GM12878 (cell line): ENCODE data around the gene VGLL4. TPM values are rescaled to one million over a fixed set of nuclear protein-coding genes. Genes with fewer than 3 reads are reported as not detected.

Experiments
- ATAC-seq: fragments of 200-7000 bp; cut with Tn5 transposase; 3 replicates; pipeline ENCODE4 v1.9.1; 2020; ENCODE audit warnings: mild to moderate bottlenecking, moderate library complexity
- BruUV-seq: library from RNA; stranded (reverse); fragments of 400-500 nt; replicated peaks from 2 replicates; lab custom pipeline; 2021; lab: Mats Ljungman, UMichigan
- CTCF ChIA-PET: fragments of 300-600 bp; sonication (Branson Sonifier 250); formaldehyde crosslinking; extraction: SDS; loops from one replicate; lab custom pipeline; 2021; ENCODE audit warnings: inconsistent platforms; lab: Yijun Ruan, JAX
- POLR2A ChIA-PET: fragments of 350-600 bp; formaldehyde crosslinking; extraction: SDS; loops from one replicate; lab custom pipeline; 2021; ENCODE audit warnings: inconsistent platforms; lab: Charles Lee
- RAD21 ChIA-PET: fragments of 300-600 bp; sonication (Branson Sonifier 250); formaldehyde crosslinking; loops from one replicate; lab custom pipeline; 2023; ENCODE audit warnings: antibody characterized with exemption; ENCODE audit not compliant: unreplicated experiment; lab: Charles Lee
- SMC1A ChIA-PET: fragments of 300-600 bp; sonication (Branson Sonifier 250); formaldehyde crosslinking; loops from one replicate; lab custom pipeline; 2023; ENCODE audit not compliant: unreplicated experiment, uncharacterized antibody; lab: Charles Lee
- DNase-seq: peaks from one replicate; pipeline ENCODE4 v3.0.0-alpha.2; 2011; ENCODE audit warnings: low read depth, low spot score
- FAIRE-seq: peaks from 3 replicates; lab custom pipeline; 2011; peaks lifted over from hg19 to GRCh38; lab: Jason Lieb, UNC
- H2AFZ ChIP-seq: 2 replicates; pipeline ENCODE4 v1.6.0; 2011; ENCODE audit warnings: low read depth, low read length, control low read depth; ENCODE audit not compliant: control insufficient read depth
- H3K27ac ChIP-seq: 2 replicates; pipeline ENCODE4 v1.5.1; 2011; ENCODE audit warnings: control low read depth; ENCODE audit not compliant: control insufficient read depth, insufficient read depth
- H3K27me3 ChIP-seq, 2 experiments: replicated peaks in 1 of 2; 2 replicates each; pipeline versions ENCODE4 v1.6.0 to v1.6.1; 2011; ENCODE audit warnings: low read length in 1 of 2; ENCODE audit not compliant: control insufficient read depth in 2 of 2, insufficient read depth in 2 of 2
- H3K36me3 ChIP-seq, 2 experiments: 2 replicates each; pipeline ENCODE4 v1.5.1; 2011; ENCODE audit warnings: low read length in 1 of 2; ENCODE audit not compliant: control insufficient read depth in 2 of 2, insufficient read depth in 2 of 2
- H3K4me1 ChIP-seq: 2 replicates; pipeline ENCODE4 v1.6.1; 2011; ENCODE audit warnings: mild to moderate bottlenecking, low read length, moderate library complexity, mixed read lengths; ENCODE audit not compliant: control insufficient read depth, insufficient read depth
- H3K4me2 ChIP-seq: 2 replicates; pipeline ENCODE4 v1.6.0; 2011; ENCODE audit warnings: control low read depth; ENCODE audit not compliant: control insufficient read depth, insufficient read depth
- H3K4me3 ChIP-seq: fragments of 200-600 bp; sonication (generic); 2 replicates; pipeline ENCODE4 v1.5.1; 2016
- H3K79me2 ChIP-seq: 2 replicates; pipeline ENCODE4 v1.6.0; 2011; ENCODE audit warnings: low read length; ENCODE audit not compliant: control insufficient read depth, insufficient read depth
- H3K9ac ChIP-seq: 2 replicates; pipeline ENCODE4 v1.8.0; 2011; ENCODE audit warnings: low read length, control low read depth, mixed read lengths; ENCODE audit not compliant: control insufficient read depth, insufficient read depth
- H3K9me3 ChIP-seq: replicated peaks from 3 replicates; pipeline ENCODE4 v1.5.1; 2011; ENCODE audit warnings: mild to moderate bottlenecking, low read length; ENCODE audit not compliant: control insufficient read depth, insufficient read depth
- H4K20me1 ChIP-seq: 2 replicates; pipeline ENCODE4 v1.6.0; 2011; ENCODE audit not compliant: control insufficient read depth, insufficient read depth
- BMI1 ChIP-seq: fragments of 450-650 bp; IDR thresholded peaks from 2 replicates; pipeline ENCODE4 v1.6.1; 2016; ENCODE audit warnings: mild to moderate bottlenecking, moderate library complexity, borderline replicate concordance
- CBX3 ChIP-seq: fragments of 200-600 bp; sonication (generic); IDR thresholded peaks from 2 replicates; pipeline ENCODE4 v1.6.1; 2016; ENCODE audit warnings: low read depth, borderline replicate concordance
- FOS ChIP-seq: IDR thresholded peaks from 3 replicates; pipeline ENCODE4 v1.6.1; 2011; ENCODE audit warnings: borderline replicate concordance; ENCODE audit not compliant: insufficient read length; ENCODE audit errors: extremely low read depth
- IRF4 ChIP-seq: IDR thresholded peaks from 2 replicates; pipeline ENCODE4 v1.6.1; 2011; ENCODE audit warnings: low read depth, low read length
- MEF2B ChIP-seq: fragments of 450-650 bp; IDR thresholded peaks from 2 replicates; pipeline ENCODE4 v1.6.1; 2018; ENCODE audit warnings: mild to moderate bottlenecking, moderate library complexity; ENCODE audit not compliant: partially characterized antibody, poor library complexity, severe bottlenecking
- MLLT1 ChIP-seq: fragments of 450-650 bp; IDR thresholded peaks from 2 replicates; pipeline ENCODE4 v1.6.1; 2016; ENCODE audit warnings: mild to moderate bottlenecking
- MXI1 ChIP-seq: fragments of 150-350 bp; IDR thresholded peaks from 2 replicates; pipeline ENCODE4 v1.6.1; 2011; ENCODE audit warnings: low read depth, mild to moderate bottlenecking, inconsistent platforms, low read length, improper control_type of control experiment
- MYB ChIP-seq: fragments of 150-350 bp; IDR thresholded peaks from 2 replicates; pipeline ENCODE4 v1.6.1; 2014; ENCODE audit warnings: mild to moderate bottlenecking, low read depth, low read length, borderline replicate concordance
- NFXL1 ChIP-seq: fragments of 450-650 bp; IDR thresholded peaks from 2 replicates; pipeline ENCODE4 v1.6.1; 2017; ENCODE audit warnings: antibody characterized with exemption, mild to moderate bottlenecking, borderline replicate concordance
- PAX5 ChIP-seq: IDR thresholded peaks from 2 replicates; pipeline ENCODE4 v1.6.1; 2011; ENCODE audit warnings: low read depth, low read length, borderline replicate concordance
- PKNOX1 ChIP-seq: fragments of 450-650 bp; IDR thresholded peaks from 2 replicates; pipeline ENCODE4 v1.6.1; 2016; ENCODE audit warnings: mild to moderate bottlenecking
- RAD21 ChIP-seq: IDR thresholded peaks from 2 replicates; pipeline ENCODE4 v1.6.1; 2011; ENCODE audit warnings: mild to moderate bottlenecking, low read depth, low read length, moderate library complexity; ENCODE audit not compliant: insufficient read depth
- SUZ12 ChIP-seq: fragments of 200-600 bp; sonication (generic); IDR thresholded peaks from one replicate; pipeline ENCODE4 v1.6.1; 2018; ENCODE audit warnings: antibody characterized with exemption, mild to moderate bottlenecking; ENCODE audit not compliant: unreplicated experiment
- TCF7 ChIP-seq: IDR thresholded peaks from 2 replicates; pipeline ENCODE4 v1.6.1; 2014; ENCODE audit warnings: antibody characterized with exemption, borderline replicate concordance
- YBX1 ChIP-seq: fragments of 450-650 bp; IDR thresholded peaks from 2 replicates; pipeline ENCODE4 v1.6.1; 2016; ENCODE audit warnings: antibody characterized with exemption
- ZBTB40 ChIP-seq: fragments of 450-650 bp; IDR thresholded peaks from 2 replicates; pipeline ENCODE4 v1.6.1; 2016; ENCODE audit warnings: mild to moderate bottlenecking, moderate library complexity, borderline replicate concordance
- ZZZ3 ChIP-seq: IDR thresholded peaks from 2 replicates; pipeline ENCODE4 v1.6.1; 2011; ENCODE audit warnings: low read depth; ENCODE audit not compliant: control insufficient read depth, insufficient read length
- WGBS: methylation state at CpG from one replicate; pipeline ENCODE4 v1.1.6; 2016; ENCODE audit warnings: low lambda C conversion rate; ENCODE audit not compliant: insufficient replicate concordance, insufficient coverage; ENCODE audit errors: missing lambda C conversion rate; 5-methylcytosine and 5-hydroxymethylcytosine counted together
- in situ Hi-C: fragments of 300-500 bp; cut with MboI; formaldehyde crosslinking; loops from 9 replicates; pipeline ENCODE4 v1.14.3; 2018; ENCODE audit warnings: mixed read lengths
- intact Hi-C: fragments of 100-400 bp; cut with micrococcal nuclease; formaldehyde crosslinking; loops from one replicate; pipeline ENCODE4 v1.14.2; 2022; ENCODE audit not compliant: unreplicated experiment
- polyA plus RNA-seq, 11 experiments: library from polyadenylated mRNA; depleted of rRNA in 4 of 11; unstranded in 6 of 11; stranded (reverse) in 5 of 11; fragments of >200 nt; fragmentation: Nextera tagmentation in 4 of 11; fragmentation: Illumina TruSeq in 1 of 11; extraction: Ambion mirVana in 4 of 11; extraction: Trizol in 1 of 11; gene quantifications; 1 replicate in 1 of 11; 2 replicates in 10 of 11; pipeline versions ENCODE4 v1.2.1 to v1.2.3, GENCODE V29; 2011 to 2016; ENCODE audit warnings: inconsistent platforms in 2 of 11, missing spikeins in 2 of 11, low read depth in 1 of 11
- total RNA-seq, 4 experiments: library from RNA; depleted of rRNA in 3 of 4; stranded (reverse); fragments of >200 nt in 3 of 4; fragmentation: Illumina TruSeq in 1 of 4; extraction: Trizol in 1 of 4; gene quantifications; 2 replicates each; pipeline versions ENCODE4 v1.2.1 to v1.2.3, GENCODE V29; 2013 to 2021

The VGLL4 gene
- total and polyA plus RNA-seq, 10 of the 15 experiments (the other 5 are each of a cell fraction or from before 2014, with no cell fraction given): 0.44 to 38.1 (median 16.1) TPM

- ChIA-PET POLR2A (no interaction called here), RAD21 (no interaction called here), SMC1A (no interaction called here), CTCF (interaction anchor here (2.1 kb wide), 1 partner anchor 27 kb away, joined by 5 read pairs; no protein-coding TSS in a partner anchor)
- Histone ChIP-seq H3K27me3 (no peaks in the 10 kb centered on the region), H3K79me2 (peaks cover 73% of the 10 kb centered on the region), H3K36me3 (peaks cover 3 to 9% of the 10 kb centered on the region in 2 experiments; a peak in 3 of 4 replicates), H3K9me3 (no peaks in the 10 kb centered on the region), H3K4me2 (no peak overlapping the region), H3K4me3 (no peak overlapping the region), H3K4me1 (no peaks in the 10 kb centered on the region), H4K20me1 (peaks cover 2% of the 10 kb centered on the region), H3K9ac (no peak overlapping the region), H3K27ac (no peak overlapping the region), H2AFZ (no peak overlapping the region)
- WGBS: 79% methylated on average over 6 of the region's 8 CpGs
- intact Hi-C loops: no loop called here
- BruUV-seq: no TSS peak
- DNase-seq: no peak
- FAIRE-seq: no peak
- in situ Hi-C loops: no loop called here
- ATAC-seq: no peak
- TF ChIP-seq FOS (no peak), RAD21 (no peak), SUZ12 (no peak), TCF7 (no peak), YBX1 (no peak), NFXL1 (no peak), ZZZ3 (no peak), MYB (no peak), MEF2B (no peak), CBX3 (no peak), IRF4 (no peak), PAX5 (no peak), MXI1 (no peak), PKNOX1 (no peak), MLLT1 (no peak), BMI1 (no peak), ZBTB40 (no peak)
Observed at GRCh38 chr3:11610700-11611275, 32.9 kb downstream of the VGLL4 start.
